GM23338 (cell line): ENCODE data around the gene DEXI. TPM values are rescaled to one million over a fixed set of nuclear protein-coding genes. Genes with fewer than 3 reads are reported as not detected.

Experiments used
- ATAC-seq: fragments of 200-7000 bp; cut with Tn5 transposase; 3 replicates; pipeline ENCODE4 v1.9.1; 2020
- DNase-seq: peaks from one replicate; pipeline ENCODE4 v3.0.0-alpha.2; 2015; ENCODE audit warnings: low spot score
- H2AFZ ChIP-seq: fragments of 200-600 bp; sonication (generic); 2 replicates; pipeline ENCODE4 v1.8.0; 2016; ENCODE audit warnings: antibody characterized with exemption, mild to moderate bottlenecking, moderate library complexity
- H3F3A ChIP-seq: fragments of 200-600 bp; sonication (generic); replicated peaks from 2 replicates; pipeline ENCODE4 v1.8.0; 2017; ENCODE audit warnings: antibody characterized with exemption, mixed run types, low read depth
- H3K27ac ChIP-seq: fragments of 200-600 bp; sonication (generic); 2 replicates; pipeline ENCODE4 v1.6.1; 2016; ENCODE audit warnings: low read depth
- H3K27me3 ChIP-seq: fragments of 200-600 bp; sonication (generic); 2 replicates; pipeline ENCODE4 v1.8.0; 2016; ENCODE audit warnings: mild to moderate bottlenecking, mixed run types, moderate library complexity; ENCODE audit not compliant: insufficient read depth
- H3K36me3 ChIP-seq: fragments of 200-600 bp; sonication (generic); 2 replicates; pipeline ENCODE4 v1.8.0; 2016; ENCODE audit warnings: mild to moderate bottlenecking; ENCODE audit not compliant: insufficient read depth
- H3K4me1 ChIP-seq: fragments of 200-600 bp; sonication (generic); 2 replicates; pipeline ENCODE4 v1.8.0; 2016; ENCODE audit warnings: mild to moderate bottlenecking, moderate library complexity; ENCODE audit not compliant: insufficient read depth
- H3K4me2 ChIP-seq: fragments of 200-600 bp; sonication (generic); 2 replicates; pipeline ENCODE4 v1.7.1; 2017; ENCODE audit warnings: mixed run types
- H3K4me3 ChIP-seq: fragments of 200-600 bp; sonication (generic); 2 replicates; pipeline ENCODE4 v1.6.1; 2016; ENCODE audit warnings: mixed run types
- H3K79me2 ChIP-seq: fragments of 200-600 bp; sonication (generic); replicated peaks from 2 replicates; pipeline ENCODE4 v1.8.0; 2017; ENCODE audit warnings: mild to moderate bottlenecking; ENCODE audit not compliant: insufficient read depth
- H3K9me2 ChIP-seq: fragments of 200-600 bp; sonication (generic); 2 replicates; pipeline ENCODE4 v1.8.0; 2017; ENCODE audit not compliant: insufficient read depth
- H4K20me1 ChIP-seq: fragments of 200-600 bp; sonication (generic); replicated peaks from 2 replicates; pipeline ENCODE4 v1.8.0; 2017; ENCODE audit warnings: mild to moderate bottlenecking; ENCODE audit not compliant: insufficient read depth
- H3K27ac Mint-ChIP-seq: 2 replicates; pipeline ENCODE4 v1.8.0; 2020; ENCODE audit warnings: inconsistent platforms, mild to moderate bottlenecking, moderate library complexity, mixed read lengths
- H3K27me3 Mint-ChIP-seq: 3 replicates; pipeline ENCODE4 v1.8.0; 2022; ENCODE audit warnings: low read depth, mild to moderate bottlenecking, moderate library complexity, mixed read lengths, inconsistent platforms; ENCODE audit not compliant: insufficient read depth, poor library complexity
- H3K36me3 Mint-ChIP-seq: 3 replicates; pipeline ENCODE4 v1.8.0; 2021; ENCODE audit warnings: low read depth, mild to moderate bottlenecking, inconsistent platforms, moderate library complexity, mixed read lengths
- H3K4me1 Mint-ChIP-seq: 3 replicates; pipeline ENCODE4 v1.8.0; 2020; ENCODE audit warnings: mild to moderate bottlenecking, inconsistent platforms, mixed read lengths
- H3K4me3 Mint-ChIP-seq: 3 replicates; pipeline ENCODE4 v1.8.0; 2021; ENCODE audit warnings: moderate library complexity, mild to moderate bottlenecking, inconsistent platforms, mixed read lengths
- H3K9me3 Mint-ChIP-seq: 3 replicates; pipeline ENCODE4 v1.8.0; 2020; ENCODE audit warnings: moderate library complexity, mild to moderate bottlenecking, inconsistent platforms, mixed read lengths
- CREB1 ChIP-seq: fragments of 250-450 bp; sonication (Bioruptor Pico); IDR thresholded peaks from 2 replicates; pipeline ENCODE4 v1.5.0; 2020; ENCODE audit warnings: low read depth, mild to moderate bottlenecking, moderate library complexity
- EZH2 ChIP-seq: fragments of 200-600 bp; sonication (generic); IDR thresholded peaks from one replicate; pipeline ENCODE4 v1.8.0; 2017; ENCODE audit warnings: antibody characterized with exemption, mild to moderate bottlenecking, low read depth; ENCODE audit not compliant: unreplicated experiment
- EZH2phosphoT487 ChIP-seq: fragments of 200-600 bp; sonication (generic); IDR thresholded peaks from one replicate; pipeline ENCODE4 v1.8.1; 2018; ENCODE audit warnings: antibody characterized with exemption; ENCODE audit not compliant: unreplicated experiment
- JUNB ChIP-seq: IDR thresholded peaks from one replicate; pipeline ENCODE4 v1.6.1; 2016; ENCODE audit warnings: antibody characterized with exemption; ENCODE audit not compliant: unreplicated experiment
- NANOG ChIP-seq: IDR thresholded peaks from 2 replicates; pipeline ENCODE4 v1.6.1; 2016; ENCODE audit warnings: antibody characterized with exemption, borderline replicate concordance
- POLR2AphosphoS5 ChIP-seq: IDR thresholded peaks from 2 replicates; pipeline ENCODE4 v1.6.1; 2016; ENCODE audit warnings: antibody characterized with exemption, low read depth
- STAT1 ChIP-seq: IDR thresholded peaks from one replicate; pipeline ENCODE4 v1.6.1; 2016; ENCODE audit warnings: antibody characterized with exemption; ENCODE audit not compliant: unreplicated experiment
- ZNF114 ChIP-seq: fragments of 250-450 bp; sonication (Bioruptor Pico); IDR thresholded peaks from 2 replicates; pipeline ENCODE4 v1.5.0; 2020; ENCODE audit warnings: mild to moderate bottlenecking, moderate library complexity
- ZNF331 ChIP-seq: fragments of 250-450 bp; sonication (Bioruptor Pico); IDR thresholded peaks from 2 replicates; pipeline ENCODE4 v1.5.0; 2020; ENCODE audit warnings: low read depth, mild to moderate bottlenecking, moderate library complexity
- polyA plus RNA-seq: library from polyadenylated mRNA; unstranded; fragments of >200 nt; fragmentation: Nextera tagmentation; extraction: Ambion mirVana; gene quantifications from 2 replicates; pipeline ENCODE4 v1.2.1, GENCODE V29; 2016
- total RNA-seq: library from RNA; depleted of rRNA; stranded (reverse); fragments of >200 nt; shearing (Covaris generic); gene quantifications from 2 replicates; pipeline ENCODE4 v1.2.3, GENCODE V29; 2014
- TF ChIP-seq, protein P1 (sequence below), 2 experiments: fragments of 200-600 bp in 1 of 2; sonication (generic) in 1 of 2; conservative IDR thresholded peaks; 2 replicates each; pipeline versions ENCODE4 v1.5.1 to v1.6.1; 2016 to 2017; ENCODE audit warnings: antibody characterized with exemption in 2 of 2, low read depth in 2 of 2, mild to moderate bottlenecking in 2 of 2, moderate library complexity in 1 of 2
- TF ChIP-seq, protein P2 (sequence below): IDR thresholded peaks from one replicate; pipeline ENCODE4 v1.6.1; 2018; ENCODE audit warnings: antibody characterized with exemption; ENCODE audit not compliant: unreplicated experiment
- TF ChIP-seq, protein P3 (sequence below): fragments of 250-450 bp; sonication (Bioruptor Pico); IDR thresholded peaks from 2 replicates; pipeline ENCODE4 v1.5.0; 2020; ENCODE audit warnings: mild to moderate bottlenecking, moderate library complexity
- TF ChIP-seq, protein P4 (sequence below): IDR thresholded peaks from 2 replicates; pipeline ENCODE4 v1.6.1; 2016; ENCODE audit warnings: antibody characterized with exemption

DEXI gene
- total and polyA plus RNA-seq, 2 experiments from 2014 or later: 26.5 to 58.2 TPM

DNA sequence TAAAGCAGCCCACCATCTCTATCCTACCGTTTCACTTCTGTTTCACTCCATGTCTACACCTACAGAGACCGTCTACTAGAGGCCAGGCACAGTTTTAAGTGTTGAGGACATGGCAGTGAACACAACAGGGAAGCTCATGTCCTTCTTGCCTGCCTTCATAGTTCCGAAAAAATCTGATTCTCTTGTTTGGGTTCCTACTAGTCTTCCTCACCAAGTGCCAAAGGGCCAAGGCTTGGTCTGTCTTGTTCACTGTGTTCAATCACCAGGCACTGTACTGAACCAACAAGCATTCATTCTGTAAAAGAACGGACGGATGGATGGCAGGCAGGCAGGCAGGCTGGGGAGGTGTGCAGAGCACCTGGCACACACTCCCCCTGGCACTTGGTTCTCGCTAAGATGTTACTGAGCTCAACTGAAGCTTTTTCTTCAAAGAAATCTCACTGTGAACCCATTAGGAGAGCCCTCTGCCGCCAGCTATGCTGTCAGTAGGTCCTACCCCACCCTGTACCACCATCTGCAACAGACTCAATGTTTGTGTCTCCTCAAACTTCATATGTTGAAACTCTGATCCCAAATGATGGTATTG lies 2.5 kb downstream of the DEXI start:
- peak overlapping the region; percentile 65 for H3K4me3 ChIP-seq
- no peaks in the 10 kb centered on the region; the same call in 2 of the 3 replicates for H3K36me3 Mint-ChIP-seq
- H3K36me3 ChIP-seq: no peaks in the 10 kb centered on the region; the same call in 1 of the 2 replicates
- H3K27me3 Mint-ChIP-seq: peaks cover 6% of the 10 kb centered on the region
- peaks cover 45% of the 10 kb centered on the region for H3K79me2 ChIP-seq
- H3K4me3 Mint-ChIP-seq: peak overlapping the region; percentile 92; the same call in 2 of the 3 replicates
- DNase-seq (no peak), ATAC-seq (no peak)
- peaks cover 50% of the 10 kb centered on the region for H4K20me1 ChIP-seq
- peaks cover 28% of the 10 kb centered on the region for H3K4me1 Mint-ChIP-seq
- H3K9me3 Mint-ChIP-seq: no peaks in the 10 kb centered on the region
- no peak for TF ChIP-seq EZH2
- no peak for TF ChIP-seq STAT1
- TF ChIP-seq EZH2phosphoT487: no peak
- TF ChIP-seq, protein P1, sequence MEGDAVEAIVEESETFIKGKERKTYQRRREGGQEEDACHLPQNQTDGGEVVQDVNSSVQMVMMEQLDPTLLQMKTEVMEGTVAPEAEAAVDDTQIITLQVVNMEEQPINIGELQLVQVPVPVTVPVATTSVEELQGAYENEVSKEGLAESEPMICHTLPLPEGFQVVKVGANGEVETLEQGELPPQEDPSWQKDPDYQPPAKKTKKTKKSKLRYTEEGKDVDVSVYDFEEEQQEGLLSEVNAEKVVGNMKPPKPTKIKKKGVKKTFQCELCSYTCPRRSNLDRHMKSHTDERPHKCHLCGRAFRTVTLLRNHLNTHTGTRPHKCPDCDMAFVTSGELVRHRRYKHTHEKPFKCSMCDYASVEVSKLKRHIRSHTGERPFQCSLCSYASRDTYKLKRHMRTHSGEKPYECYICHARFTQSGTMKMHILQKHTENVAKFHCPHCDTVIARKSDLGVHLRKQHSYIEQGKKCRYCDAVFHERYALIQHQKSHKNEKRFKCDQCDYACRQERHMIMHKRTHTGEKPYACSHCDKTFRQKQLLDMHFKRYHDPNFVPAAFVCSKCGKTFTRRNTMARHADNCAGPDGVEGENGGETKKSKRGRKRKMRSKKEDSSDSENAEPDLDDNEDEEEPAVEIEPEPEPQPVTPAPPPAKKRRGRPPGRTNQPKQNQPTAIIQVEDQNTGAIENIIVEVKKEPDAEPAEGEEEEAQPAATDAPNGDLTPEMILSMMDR (conservative IDR thresholded peaks at IDR 0.05; ENCODE audit: low read depth in 2 of 2): no peak
- no peak for TF ChIP-seq ZNF331 (CRISPR knock-in tag)
- TF ChIP-seq, protein P2, sequence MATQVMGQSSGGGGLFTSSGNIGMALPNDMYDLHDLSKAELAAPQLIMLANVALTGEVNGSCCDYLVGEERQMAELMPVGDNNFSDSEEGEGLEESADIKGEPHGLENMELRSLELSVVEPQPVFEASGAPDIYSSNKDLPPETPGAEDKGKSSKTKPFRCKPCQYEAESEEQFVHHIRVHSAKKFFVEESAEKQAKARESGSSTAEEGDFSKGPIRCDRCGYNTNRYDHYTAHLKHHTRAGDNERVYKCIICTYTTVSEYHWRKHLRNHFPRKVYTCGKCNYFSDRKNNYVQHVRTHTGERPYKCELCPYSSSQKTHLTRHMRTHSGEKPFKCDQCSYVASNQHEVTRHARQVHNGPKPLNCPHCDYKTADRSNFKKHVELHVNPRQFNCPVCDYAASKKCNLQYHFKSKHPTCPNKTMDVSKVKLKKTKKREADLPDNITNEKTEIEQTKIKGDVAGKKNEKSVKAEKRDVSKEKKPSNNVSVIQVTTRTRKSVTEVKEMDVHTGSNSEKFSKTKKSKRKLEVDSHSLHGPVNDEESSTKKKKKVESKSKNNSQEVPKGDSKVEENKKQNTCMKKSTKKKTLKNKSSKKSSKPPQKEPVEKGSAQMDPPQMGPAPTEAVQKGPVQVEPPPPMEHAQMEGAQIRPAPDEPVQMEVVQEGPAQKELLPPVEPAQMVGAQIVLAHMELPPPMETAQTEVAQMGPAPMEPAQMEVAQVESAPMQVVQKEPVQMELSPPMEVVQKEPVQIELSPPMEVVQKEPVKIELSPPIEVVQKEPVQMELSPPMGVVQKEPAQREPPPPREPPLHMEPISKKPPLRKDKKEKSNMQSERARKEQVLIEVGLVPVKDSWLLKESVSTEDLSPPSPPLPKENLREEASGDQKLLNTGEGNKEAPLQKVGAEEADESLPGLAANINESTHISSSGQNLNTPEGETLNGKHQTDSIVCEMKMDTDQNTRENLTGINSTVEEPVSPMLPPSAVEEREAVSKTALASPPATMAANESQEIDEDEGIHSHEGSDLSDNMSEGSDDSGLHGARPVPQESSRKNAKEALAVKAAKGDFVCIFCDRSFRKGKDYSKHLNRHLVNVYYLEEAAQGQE: no peak
- no peak for TF ChIP-seq CREB1 (CRISPR knock-in tag)
- TF ChIP-seq, protein P3, sequence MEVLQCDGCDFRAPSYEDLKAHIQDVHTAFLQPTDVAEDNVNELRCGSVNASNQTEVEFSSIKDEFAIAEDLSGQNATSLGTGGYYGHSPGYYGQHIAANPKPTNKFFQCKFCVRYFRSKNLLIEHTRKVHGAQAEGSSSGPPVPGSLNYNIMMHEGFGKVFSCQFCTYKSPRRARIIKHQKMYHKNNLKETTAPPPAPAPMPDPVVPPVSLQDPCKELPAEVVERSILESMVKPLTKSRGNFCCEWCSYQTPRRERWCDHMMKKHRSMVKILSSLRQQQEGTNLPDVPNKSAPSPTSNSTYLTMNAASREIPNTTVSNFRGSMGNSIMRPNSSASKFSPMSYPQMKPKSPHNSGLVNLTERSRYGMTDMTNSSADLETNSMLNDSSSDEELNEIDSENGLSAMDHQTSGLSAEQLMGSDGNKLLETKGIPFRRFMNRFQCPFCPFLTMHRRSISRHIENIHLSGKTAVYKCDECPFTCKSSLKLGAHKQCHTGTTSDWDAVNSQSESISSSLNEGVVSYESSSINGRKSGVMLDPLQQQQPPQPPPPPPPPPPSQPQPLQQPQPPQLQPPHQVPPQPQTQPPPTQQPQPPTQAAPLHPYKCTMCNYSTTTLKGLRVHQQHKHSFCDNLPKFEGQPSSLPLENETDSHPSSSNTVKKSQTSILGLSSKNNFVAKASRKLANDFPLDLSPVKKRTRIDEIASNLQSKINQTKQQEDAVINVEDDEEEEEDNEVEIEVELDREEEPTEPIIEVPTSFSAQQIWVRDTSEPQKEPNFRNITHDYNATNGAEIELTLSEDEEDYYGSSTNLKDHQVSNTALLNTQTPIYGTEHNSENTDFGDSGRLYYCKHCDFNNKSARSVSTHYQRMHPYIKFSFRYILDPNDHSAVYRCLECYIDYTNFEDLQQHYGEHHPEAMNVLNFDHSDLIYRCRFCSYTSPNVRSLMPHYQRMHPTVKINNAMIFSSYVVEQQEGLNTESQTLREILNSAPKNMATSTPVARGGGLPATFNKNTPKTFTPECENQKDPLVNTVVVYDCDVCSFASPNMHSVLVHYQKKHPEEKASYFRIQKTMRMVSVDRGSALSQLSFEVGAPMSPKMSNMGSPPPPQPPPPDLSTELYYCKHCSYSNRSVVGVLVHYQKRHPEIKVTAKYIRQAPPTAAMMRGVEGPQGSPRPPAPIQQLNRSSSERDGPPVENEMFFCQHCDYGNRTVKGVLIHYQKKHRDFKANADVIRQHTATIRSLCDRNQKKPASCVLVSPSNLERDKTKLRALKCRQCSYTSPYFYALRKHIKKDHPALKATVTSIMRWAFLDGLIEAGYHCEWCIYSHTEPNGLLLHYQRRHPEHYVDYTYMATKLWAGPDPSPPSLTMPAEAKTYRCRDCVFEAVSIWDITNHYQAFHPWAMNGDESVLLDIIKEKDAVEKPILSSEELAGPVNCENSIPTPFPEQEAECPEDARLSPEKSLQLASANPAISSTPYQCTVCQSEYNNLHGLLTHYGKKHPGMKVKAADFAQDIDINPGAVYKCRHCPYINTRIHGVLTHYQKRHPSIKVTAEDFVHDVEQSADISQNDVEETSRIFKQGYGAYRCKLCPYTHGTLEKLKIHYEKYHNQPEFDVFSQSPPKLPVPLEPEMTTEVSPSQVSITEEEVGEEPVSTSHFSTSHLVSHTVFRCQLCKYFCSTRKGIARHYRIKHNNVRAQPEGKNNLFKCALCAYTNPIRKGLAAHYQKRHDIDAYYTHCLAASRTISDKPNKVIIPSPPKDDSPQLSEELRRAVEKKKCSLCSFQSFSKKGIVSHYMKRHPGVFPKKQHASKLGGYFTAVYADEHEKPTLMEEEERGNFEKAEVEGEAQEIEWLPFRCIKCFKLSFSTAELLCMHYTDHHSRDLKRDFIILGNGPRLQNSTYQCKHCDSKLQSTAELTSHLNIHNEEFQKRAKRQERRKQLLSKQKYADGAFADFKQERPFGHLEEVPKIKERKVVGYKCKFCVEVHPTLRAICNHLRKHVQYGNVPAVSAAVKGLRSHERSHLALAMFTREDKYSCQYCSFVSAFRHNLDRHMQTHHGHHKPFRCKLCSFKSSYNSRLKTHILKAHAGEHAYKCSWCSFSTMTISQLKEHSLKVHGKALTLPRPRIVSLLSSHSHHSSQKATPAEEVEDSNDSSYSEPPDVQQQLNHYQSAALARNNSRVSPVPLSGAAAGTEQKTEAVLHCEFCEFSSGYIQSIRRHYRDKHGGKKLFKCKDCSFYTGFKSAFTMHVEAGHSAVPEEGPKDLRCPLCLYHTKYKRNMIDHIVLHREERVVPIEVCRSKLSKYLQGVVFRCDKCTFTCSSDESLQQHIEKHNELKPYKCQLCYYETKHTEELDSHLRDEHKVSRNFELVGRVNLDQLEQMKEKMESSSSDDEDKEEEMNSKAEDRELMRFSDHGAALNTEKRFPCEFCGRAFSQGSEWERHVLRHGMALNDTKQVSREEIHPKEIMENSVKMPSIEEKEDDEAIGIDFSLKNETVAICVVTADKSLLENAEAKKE (CRISPR knock-in tag): no peak
- no peak for TF ChIP-seq NANOG
- TF ChIP-seq POLR2AphosphoS5: no peak
- TF ChIP-seq, protein P4, sequence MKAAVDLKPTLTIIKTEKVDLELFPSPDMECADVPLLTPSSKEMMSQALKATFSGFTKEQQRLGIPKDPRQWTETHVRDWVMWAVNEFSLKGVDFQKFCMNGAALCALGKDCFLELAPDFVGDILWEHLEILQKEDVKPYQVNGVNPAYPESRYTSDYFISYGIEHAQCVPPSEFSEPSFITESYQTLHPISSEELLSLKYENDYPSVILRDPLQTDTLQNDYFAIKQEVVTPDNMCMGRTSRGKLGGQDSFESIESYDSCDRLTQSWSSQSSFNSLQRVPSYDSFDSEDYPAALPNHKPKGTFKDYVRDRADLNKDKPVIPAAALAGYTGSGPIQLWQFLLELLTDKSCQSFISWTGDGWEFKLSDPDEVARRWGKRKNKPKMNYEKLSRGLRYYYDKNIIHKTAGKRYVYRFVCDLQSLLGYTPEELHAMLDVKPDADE: no peak
- no peak for TF ChIP-seq JUNB
- TF ChIP-seq ZNF114: no peak
- H3K9me2 ChIP-seq: no peaks in the 10 kb centered on the region
- peaks cover 16% of the 10 kb centered on the region; the same call in 1 of the 2 replicates for H3K4me1 ChIP-seq
- peak overlapping the region; percentile 96 for H3K4me2 ChIP-seq
- H3K27ac Mint-ChIP-seq: no peak overlapping the region
- H3F3A ChIP-seq: no peaks in the 10 kb centered on the region
- H3K27me3 ChIP-seq: 0 out of 2 replicates have a peak, but pooled peaks cover 5% of the 10 kb centered on the region
- no peak overlapping the region for H3K27ac ChIP-seq
- H2AFZ ChIP-seq: no peak overlapping the region
